Activated T-cell treated with anti-CD3 and anti-CD28 coated beads, Interleukin-2, amount 50 U/mL, for 1 hour (primary cell): ENCODE data around the gene ZNF410.
"Not testable (repeated sequence)": the region's sequence is repeated elsewhere in the genome, so short reads cannot be mapped to it uniquely, and the experiment has no call there.

Source experiments
- DNase-seq: peaks from one replicate; pipeline ENCODE4 v3.0.0-alpha.2; 2020

The ZNF410 gene

DNA sequence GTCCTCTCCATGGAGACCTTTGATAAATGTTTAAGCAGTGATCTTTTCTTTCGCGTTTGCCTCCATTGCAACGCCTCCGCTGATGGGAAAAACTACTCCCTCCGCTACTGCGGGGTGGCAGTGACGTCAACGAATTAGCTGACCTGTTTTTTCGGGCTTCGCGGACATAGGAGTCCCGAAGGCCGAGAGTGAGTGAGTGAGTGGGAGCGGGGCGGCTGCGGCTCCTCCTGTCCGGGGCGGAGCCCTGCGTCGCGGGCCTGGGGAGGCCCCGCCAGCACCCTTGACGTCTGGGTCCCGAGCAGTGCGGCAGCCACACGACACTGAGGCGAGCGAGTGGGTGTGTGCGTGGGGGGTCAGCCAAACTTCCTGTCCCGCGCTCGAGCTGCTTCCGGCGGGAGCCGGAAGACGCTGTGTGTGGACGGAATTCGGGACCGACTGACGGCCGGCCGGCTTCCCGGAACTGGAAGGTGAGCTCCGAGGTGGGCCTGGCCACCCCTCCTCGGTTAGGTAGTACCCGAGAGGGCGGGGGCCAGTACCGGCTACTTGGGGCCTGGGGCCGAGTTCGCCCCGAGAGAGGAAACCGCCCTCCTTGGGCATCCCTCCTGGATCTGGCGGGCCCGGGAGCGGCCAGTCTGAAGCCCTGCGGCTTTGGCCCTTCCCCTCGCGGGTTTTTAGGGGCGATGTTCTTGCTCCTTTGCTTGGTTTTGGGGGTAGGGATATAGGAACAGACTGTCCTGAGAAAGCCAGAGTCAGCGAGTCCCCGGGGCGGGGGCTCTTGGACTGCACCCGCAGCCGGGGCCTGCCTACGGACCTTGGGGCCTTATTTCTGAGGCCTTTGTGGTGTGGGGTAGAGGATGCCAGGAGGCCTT is at the start of gene ZNF410:
Gene ZNF410 (plus strand): TSS at position 411 of the 869 bp plus-strand sequence. CDS start 5,317 bp downstream, outside the sequence.
- DNase-seq: peak; percentile 87

- not testable (repeated sequence) for DNase-seq
Measured at GRCh38 chr14:73838293-73839034, 48.2 kb upstream of the ZNF410 start.

- DNase-seq: no peak
Measured at GRCh38 chr14:73842201-73842600, 44.5 kb upstream of the ZNF410 start.

- no peak for DNase-seq
Measured at GRCh38 chr14:73842851-73843250, 43.8 kb upstream of the ZNF410 start.

DNA sequence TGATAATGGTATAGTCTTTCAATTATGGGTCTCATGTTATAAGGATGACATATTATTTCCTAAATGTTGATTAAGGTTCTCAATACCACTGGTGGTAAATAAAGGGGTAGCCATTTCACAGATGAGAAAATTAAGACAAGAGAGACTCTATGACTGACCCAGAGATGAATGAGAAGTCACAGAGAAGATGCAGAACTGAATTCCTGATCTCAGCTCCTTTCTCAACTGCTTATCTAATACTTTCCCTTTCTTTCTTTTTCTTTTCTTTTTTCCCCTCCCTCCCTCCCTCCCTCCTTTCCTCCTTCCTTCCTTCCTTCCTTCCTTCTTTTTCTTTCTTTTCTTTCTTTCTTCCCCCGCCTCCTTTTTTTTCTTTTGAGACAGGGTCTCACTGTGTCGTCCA is 43.4 kb upstream of the ZNF410 start:
- DNase-seq: no peak

GRCh38 chr14:73846947-73847346 is 39.7 kb upstream of the ZNF410 start:
- DNase-seq: no peak

DNA sequence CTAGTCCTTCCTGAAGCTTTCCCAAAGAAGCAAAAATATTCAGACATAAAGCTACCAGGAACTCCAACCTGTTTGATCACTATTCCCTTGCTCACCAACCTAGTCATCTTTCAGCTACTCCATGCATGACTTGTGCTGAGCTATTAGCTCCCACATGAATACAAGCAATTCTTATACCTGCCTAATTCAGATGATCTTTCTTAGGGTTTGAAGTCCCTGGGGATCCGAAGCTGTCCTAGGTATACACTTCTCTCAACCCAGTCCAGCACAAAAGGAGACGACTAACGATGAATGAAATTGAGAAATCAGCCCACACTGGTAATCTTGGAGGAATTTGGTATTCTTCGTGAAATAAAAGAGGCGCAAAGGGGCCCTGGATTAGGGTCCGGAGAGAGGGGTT is 35.7 kb upstream of the ZNF410 start:
- no peak for DNase-seq

DNA sequence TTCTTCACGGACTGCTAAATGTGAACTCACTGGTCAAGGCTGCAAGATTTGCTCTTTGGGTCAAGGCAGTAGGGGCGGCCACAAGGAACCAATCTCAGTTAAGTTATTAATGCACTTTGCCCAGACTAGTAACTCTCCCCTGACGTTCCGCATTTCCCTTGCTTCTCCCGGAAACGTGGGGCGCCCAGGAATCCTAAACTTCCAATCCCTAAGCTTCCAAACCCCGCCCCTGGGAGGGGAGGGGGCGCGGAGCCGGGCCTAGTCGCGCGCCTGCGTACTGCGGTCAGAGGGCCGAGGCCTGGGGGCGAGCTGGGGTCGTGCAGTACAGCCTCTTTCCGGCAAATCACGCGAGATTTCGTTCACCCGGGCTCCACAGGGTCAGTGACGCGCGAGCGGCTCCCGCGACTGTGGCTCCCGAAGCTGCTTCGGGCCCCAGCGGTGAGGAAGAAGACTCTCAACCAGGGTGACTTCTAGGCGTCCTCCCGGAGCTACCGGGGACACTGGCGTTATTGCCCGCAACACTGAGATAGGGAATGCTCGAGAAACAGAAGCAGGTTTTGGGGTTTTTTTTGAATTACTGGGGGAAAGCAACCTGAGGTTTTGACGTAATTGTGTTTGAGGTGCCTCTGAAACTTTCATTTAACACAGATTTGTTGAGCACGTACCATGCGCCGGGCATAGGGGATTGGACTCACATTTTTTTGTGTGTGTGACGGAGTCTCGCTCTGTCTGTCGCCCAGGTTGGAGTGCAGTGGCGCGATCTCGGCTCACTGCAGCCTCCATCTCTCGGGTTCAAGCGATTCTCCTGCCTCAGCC is 34.9 kb upstream of the ZNF410 start, which contains the start of gene PTGR2:
Gene PTGR2 (plus strand): TSS at position 265 of the 816 bp plus-strand sequence. CDS start 7,032 bp downstream, outside the sequence.
- peak; percentile 87 for DNase-seq

DNA sequence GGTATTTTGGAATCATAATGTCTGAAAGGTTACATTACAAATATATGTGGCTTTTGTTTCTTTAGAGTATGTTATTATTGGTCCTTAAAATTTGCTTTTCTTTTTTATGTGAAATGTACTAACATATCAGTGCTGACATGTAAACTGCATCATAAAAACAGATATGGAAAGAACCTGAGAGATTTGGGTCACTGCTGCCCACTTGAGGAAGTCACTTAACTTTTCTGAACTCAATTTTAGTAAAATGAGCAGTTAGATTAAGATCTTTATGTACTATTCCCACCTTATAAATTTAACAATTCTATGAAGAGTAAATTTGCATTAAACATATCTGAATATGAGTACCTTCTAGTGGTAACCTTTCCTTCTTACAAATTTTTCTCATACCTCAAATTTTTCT is 27.5 kb upstream of the ZNF410 start:
- DNase-seq: no peak

- no peak for DNase-seq
Measured at GRCh38 chr14:73861073-73861472, 25.6 kb upstream of the ZNF410 start.

DNA sequence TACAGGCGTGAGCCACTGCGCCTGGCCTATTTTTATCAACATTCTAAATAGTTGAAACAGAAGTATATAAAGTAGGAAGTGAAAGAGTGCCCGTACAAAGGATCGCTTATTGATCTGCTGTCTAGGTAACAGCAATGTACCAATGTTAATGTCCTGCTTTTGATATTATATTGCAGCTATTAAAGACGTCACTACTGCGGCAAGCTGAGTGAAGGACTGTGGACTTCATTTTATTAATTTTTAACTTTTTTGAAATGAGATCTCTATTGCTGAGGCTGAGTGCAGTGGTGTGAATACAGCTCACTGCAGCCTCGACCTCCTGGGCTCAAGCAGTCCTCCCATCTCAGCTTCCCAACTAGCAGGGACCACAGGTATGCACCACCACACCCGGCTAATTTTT is 24.2 kb upstream of the ZNF410 start:
- DNase-seq: no peak

DNA sequence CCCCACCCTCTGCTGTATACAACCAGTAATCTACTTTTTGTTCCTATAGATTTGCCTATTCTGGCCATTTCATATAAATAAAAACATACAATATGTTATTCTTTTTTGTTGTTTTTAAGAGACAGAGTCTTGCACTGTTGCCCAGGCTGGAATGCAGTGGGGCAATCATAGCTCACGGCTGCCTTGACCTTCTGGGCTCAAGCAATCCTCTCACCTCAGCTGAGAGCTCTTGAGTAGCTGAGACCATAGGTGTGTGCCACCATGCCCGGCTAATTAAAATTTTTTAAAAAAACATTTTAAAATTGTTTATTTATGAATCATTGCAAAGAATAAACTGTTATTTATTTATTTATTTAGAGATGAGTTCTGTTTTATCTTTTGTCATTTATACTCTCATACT is 23.4 kb upstream of the ZNF410 start:
- DNase-seq: no peak

- no peak for DNase-seq
Measured at GRCh38 chr14:73865534-73866113, 21.0 kb upstream of the ZNF410 start.

DNA sequence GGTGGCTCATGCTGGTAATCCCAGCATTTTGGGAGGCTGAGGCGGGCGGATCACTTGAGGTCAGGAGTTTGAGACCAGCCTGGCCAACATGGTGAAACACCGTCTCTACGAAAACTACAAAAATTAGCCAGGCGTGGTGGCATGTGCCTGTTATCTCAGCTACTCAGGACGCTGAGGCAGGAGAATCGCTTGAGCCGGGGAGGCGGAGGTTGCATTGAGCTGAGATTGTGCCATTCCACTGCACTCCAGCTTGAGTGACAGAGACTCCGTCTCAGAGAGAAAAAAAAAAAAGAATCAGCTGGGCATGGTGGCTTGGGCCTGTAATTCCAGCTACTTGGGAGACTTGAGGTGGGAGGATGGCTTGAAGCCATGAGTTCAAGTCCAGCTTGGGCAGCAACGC is 16.9 kb upstream of the ZNF410 start:
- DNase-seq: not testable (repeated sequence)

- DNase-seq: no peak
Measured at GRCh38 chr14:73870525-73871235, 16.0 kb upstream of the ZNF410 start.

- DNase-seq: no peak
Measured at GRCh38 chr14:73873660-73874059, 13.0 kb upstream of the ZNF410 start.

- DNase-seq: no peak
Measured at GRCh38 chr14:73877790-73878189, 8.9 kb upstream of the ZNF410 start.

- no peak for DNase-seq
Measured at GRCh38 chr14:73878436-73878835, 8.2 kb upstream of the ZNF410 start.

GRCh38 chr14:73879027-73879426 is 7.6 kb upstream of the ZNF410 start:
- DNase-seq: no peak

GRCh38 chr14:73884438-73885190 is 2.0 kb upstream of the ZNF410 start:
- DNase-seq: no peak

DNA sequence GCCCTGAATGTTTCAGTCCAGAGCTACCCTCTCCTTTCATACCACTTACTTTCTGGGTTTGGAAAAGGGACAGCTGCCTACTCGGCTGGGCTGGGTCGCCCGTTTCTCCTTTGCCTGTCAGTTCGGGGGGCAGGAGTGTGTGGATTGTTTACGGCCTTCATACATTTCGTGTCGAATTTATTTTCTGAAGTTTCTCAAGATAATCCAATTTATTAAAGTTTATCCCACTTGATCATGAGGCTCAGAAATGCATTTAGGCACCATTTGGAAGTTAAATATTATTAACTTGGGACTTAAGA is 608 bp downstream of the ZNF410 start:
- DNase-seq: no peak
